CD4-positive, alpha-beta T cell treated with Interleukin-10 for 1 hour (primary cell): ENCODE data around the gene ADGRE2.
A peak's percentile ranks its signal among the peaks of the same experiment; 100 is the strongest.
"Not testable (repeated sequence)": the region's sequence is repeated elsewhere in the genome, so short reads cannot be mapped to it uniquely, and the experiment has no call there.

Source experiments
- DNase-seq: peaks from one replicate; pipeline ENCODE4 v3.0.0-alpha.2; 2020

ADGRE2 gene

GRCh38 chr19:14778110-14778845, at the start of gene ADGRE2:
Gene ADGRE2 (minus strand): TSS chr19:14778560. CDS start chr19:14776756, 1,804 bp downstream.
- not testable (repeated sequence) for DNase-seq

DNA sequence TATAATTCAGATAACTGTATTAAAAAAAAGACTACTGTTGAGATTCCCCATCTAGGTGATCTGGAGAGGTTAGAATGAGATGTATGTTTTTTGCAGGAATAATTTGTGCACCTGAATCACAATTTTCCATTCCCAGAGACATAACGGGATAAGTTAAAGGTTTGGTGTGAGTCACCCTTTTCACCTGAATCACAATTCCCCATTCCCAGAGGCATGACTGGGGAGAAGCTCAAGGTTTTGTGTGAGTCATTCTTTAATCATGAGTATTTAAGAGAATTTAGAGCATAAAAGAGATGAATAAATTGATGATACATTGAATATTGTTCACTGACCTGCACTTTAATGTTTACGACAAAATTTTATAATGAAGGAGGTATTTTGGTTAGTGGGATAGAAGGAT, 47.6 kb upstream of the ADGRE2 start:
- no peak for DNase-seq

DNA sequence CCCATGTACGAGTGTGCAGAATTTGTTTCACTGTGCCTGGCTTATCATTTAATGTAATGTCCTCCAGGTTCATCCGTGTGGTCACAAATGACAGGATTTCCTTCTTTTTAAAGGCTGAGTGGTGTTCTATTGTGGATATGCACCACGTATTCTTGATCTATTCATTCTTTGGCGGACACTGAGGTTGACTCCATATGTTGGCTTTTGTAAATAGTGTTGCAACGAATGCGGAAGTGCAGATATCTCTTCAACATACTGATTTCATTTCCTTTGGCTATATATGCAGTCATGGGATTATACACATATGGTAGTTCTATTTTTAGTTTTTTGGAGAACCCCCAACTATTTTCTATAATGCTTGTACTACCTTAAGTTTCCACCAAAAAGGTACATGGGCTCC, 43.6 kb upstream of the ADGRE2 start:
- DNase-seq, result no peak

- no peak for DNase-seq
These were observed 40.2 kb upstream of the ADGRE2 start for GRCh38 chr19:14818588-14818987.

- no peak for DNase-seq
These were observed 38.7 kb upstream of the ADGRE2 start for GRCh38 chr19:14817052-14817451.

DNA sequence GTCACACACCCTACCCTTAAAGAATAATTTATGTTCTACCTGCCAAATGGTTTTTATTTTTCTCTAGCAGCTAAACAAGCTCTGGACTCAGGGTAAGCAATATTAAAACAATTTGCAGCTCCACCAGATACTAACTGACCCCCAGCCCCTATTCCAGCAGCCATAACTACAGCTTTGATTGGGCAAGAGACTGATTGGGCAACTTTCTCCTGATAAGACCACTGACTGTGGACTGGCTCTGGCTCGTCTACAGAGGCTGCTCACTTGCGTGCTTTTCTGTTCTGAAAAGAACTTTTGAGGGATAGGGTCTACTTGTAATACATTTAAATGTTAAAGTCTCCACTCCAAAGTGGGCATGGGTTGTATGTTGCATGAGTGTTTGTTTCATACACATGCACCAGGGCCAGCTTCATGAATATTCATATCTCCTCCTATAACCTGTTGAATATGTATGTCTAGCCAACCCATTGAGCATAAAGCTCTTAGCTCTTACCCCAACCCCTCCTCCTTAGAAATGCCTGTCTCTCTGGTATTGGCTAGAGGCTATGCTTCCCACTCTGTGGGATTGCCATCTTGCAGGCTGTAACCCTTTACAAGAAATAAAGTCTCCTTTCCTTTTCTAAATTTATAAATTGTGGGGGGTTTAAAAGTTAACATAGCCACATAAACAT, 36.8 kb upstream of the ADGRE2 start:
- DNase-seq, result no peak

DNA sequence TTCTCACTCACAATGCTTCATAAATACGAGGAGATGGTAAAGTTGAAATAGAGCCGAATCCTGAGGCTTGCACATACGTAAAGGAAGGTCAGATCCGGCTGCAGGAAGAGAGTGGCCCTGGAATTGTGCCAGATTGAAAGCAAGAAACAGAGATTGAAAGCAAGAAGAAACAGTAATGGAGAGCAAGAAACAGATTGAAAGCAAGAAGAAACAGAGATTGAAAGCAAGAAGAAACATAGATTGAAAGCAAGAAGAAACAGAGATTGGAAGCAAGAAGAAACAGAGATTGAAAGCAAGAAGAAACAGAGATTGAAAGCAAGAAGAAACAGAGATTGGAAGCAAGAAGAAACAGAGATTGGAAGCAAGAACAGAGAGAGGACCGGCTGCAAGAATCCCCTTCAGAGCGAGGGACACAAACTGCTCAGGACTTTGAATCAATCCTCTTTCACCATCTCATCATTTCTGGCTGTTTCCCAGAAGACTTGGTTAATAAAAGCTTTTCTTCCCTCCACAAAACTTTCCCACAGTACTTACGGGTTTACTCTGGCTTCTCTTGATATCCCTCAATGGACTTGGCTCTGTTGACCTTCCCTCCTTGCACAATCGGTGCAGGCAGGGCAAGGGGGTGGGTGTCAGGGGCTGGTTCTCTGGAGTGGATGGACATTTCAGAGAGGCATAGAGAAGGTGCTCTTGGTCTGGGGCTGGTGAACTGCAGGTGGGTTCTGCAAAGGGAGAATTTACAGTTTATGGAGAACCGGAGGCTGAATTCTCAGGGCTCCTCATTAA, 31.1 kb upstream of the ADGRE2 start:
- no peak for DNase-seq

DNA sequence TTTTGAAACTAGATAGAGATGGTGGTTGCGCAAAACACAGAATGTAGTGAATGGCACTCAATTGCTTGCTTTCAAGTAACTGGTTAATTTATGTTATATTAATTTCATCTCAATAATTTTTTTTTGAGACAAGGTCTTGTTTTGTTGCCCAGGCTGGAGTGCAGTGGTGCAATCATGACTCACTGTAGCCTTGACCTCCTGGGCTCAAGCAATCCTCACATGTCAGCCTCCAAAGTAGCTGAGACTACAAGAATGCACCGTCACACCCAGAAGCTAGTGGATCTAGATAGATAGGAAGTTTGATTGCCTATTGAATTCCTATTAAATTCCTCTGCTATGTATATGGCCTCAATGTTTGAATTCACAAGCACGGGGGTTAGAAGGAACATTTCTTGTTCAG, 26.4 kb upstream of the ADGRE2 start:
- DNase-seq, result no peak

GRCh38 chr19:14798760-14799159, 20.4 kb upstream of the ADGRE2 start:
- no peak for DNase-seq

- no peak for DNase-seq
These were observed 17.7 kb upstream of the ADGRE2 start for GRCh38 chr19:14796021-14796420.

DNA sequence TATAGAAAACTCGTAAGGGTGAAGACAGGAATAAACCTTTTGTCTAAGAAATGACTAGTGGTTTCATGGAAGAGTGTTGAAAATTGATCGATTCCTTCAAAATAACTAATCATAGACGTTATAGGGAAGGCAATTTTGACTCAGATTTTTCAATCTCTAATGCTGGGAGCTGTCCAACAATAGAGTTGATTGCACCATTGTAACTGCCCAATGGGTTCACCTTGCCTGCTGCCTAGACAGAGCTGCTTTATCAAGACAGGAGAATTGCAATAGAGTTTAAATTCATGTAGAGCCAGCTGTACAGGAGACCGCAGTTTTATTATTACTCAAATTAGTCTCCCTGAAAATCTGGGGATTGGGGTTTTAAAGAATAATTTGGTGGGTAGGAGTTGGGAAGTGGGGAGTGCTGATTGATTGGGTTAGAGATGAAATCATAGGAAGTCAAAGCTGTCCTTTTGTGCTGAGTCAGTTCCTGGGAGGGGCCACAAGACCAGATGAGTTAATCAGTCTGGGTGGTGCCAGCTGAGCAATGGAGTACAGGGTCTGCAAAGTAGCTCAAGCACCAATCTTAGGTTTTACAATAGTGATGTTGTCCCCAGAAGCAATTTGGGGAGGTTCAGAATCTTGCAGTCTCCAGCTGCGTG, 16.8 kb upstream of the ADGRE2 start:
- DNase-seq, result no peak

- DNase-seq, result not testable (repeated sequence)
These were observed 13.9 kb upstream of the ADGRE2 start for GRCh38 chr19:14792250-14792649.

GRCh38 chr19:14786421-14786851, 8.1 kb upstream of the ADGRE2 start:
- no peak for DNase-seq

DNA sequence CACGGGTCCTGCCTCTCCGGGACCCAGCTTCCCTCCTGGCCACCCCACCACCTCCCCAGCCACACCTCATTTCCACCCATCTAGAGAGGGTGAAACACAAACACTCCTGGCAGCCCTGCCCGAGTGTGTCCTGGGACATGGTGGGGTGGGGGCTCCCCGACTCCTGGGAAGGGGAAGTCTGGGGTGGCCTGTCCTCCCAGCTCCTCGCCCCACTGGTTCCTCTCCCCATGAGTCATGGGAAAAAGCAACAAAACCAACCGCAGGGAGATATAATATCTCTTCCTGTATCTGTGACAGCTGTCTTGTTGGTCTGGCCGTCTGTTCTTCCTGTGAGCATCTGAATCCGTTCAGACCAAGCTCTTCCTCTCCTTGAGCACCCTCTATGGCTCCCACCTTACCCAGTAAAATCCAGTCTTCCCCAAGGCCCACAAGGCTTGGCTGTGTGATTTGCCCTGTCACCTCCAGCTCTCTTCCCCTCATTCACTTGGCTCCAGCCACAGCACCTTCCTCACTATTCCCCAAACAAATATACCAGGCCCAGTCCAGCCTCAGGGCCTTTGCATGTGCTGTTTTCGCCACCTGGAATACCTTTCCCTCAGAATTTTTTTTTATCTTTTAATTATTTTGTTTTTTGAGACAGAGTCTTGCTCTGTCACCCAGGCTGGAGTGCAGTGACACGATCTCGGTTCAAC, 6.9 kb upstream of the ADGRE2 start:
- peak; percentile 31 for DNase-seq

- DNase-seq, result peak; percentile 34
These were observed 6.4 kb upstream of the ADGRE2 start for GRCh38 chr19:14784730-14785101.

GRCh38 chr19:14783410-14783998, 5.1 kb upstream of the ADGRE2 start:
- DNase-seq, result peak; percentile 11

DNA sequence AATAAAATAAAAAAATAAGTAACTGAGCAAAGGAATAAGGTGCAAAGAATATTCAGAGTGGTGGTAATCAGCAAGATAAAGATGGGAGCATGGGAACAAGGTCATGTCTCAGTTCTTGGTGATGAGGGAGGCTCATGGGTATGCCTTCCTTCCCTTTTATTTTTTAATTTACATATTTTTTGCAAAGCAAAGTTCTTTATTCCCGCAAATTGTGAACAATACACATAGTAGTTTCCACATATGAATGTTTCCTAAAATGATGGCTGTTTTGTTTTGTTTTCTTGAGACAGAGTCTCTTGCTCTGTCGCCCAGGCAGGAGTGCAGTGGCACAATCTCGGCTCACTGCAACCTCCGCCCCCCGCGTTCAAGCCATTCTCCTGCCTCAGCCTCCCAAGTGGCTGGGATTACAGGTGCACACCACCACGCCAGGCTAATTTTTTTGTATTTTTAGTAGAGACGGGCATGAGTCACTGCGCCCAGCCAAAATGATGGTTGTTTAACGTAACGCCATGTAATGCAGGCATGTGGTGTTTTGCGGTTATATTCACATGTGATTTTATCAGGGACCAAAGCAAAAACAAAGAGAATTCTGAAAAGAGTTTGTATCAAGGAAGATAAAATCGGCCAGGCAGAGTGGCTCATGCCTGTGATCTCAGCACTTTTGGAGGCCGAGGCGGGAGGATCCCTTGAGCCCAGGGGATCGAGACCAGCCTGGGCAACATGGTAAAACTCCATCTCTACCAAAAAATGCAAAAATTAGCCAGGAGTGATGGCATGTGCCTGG, 4.5 kb upstream of the ADGRE2 start:
- no peak for DNase-seq

DNA sequence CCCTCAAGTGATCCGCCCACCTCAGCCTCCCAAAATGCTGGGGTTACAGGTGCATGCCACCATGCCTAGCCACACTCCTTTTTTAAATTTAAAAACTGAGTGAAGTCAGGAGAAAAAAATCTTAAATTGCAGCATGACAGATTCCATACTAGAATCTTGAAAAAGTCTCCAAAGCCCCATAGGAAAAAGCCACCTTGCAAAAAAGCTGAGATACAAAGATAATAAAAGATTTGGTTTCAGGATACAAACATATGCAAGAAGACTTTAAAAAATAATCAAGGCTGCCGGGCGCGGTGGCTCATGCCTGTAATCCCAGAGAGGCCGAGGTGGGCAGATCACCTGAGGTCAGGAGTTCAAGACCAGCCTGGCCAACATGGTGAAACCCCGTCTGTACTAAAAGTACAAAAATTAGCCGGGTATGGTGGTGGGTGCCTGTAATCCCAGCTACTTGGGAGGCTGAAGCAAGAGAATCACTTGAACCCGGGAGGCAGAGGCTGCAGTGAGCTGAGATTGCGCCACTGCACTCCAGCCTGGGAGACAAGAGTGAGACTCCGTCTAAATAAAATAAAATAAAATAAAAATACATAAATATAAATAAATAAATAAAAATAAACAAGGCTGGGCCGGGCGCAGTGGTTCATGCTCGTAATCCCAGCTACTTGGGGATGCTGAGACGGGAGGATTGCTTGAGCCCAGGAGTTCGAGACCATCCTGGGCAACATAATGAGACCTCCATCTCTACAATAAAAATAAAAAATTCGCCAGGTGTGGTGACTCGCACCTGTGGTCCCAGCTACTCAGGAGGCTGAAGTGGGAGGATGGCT, 3.6 kb upstream of the ADGRE2 start:
- not testable (repeated sequence) for DNase-seq

GRCh38 chr19:14780622-14781225, 2.4 kb upstream of the ADGRE2 start:
- not testable (repeated sequence) for DNase-seq

- no peak for DNase-seq
These were observed 791 bp upstream of the ADGRE2 start for GRCh38 chr19:14779151-14779550.
